ENCODE results near the gene ZBTB12. TPM values are rescaled to one million over a fixed set of nuclear protein-coding genes. Genes with fewer than 3 reads are reported as not detected.

The ZBTB12 gene
- total and polyA plus RNA-seq, 10 of the 15 experiments (the other 5 are each of a cell fraction or from before 2014, with no cell fraction given) = 0.81 to 4.5 (median 1.7) TPM; not detected in 4

GRCh38 chr6:31881136-31881859 lies 20.6 kb downstream of the ZBTB12 start:
- RAD21 ChIA-PET (ENCODE audit: unreplicated experiment) = no interaction called here
- H3K4me3 ChIP-seq = no peak overlapping the region
- CTCF ChIA-PET = no interaction called here
- H3K9ac ChIP-seq (ENCODE audit: control insufficient read depth, insufficient read depth, low read length) = no peak overlapping the region
- H3K36me3 ChIP-seq (ENCODE audit: control insufficient read depth in 2 of 2, insufficient read depth in 2 of 2, low read length in 1 of 2) = peaks cover 0 to 21% of the 10 kb centered on the region in 2 experiments; a peak in 3 of 4 replicates
- TF ChIP-seq NRF1 (conservative IDR thresholded peaks at IDR 0.05; ENCODE audit: low read depth, low read length) (no peak), HSF1 (IDR thresholded peaks at IDR 0.05; ENCODE audit: low read depth, low read length) (no peak), PAX8 (IDR thresholded peaks at IDR 0.05) (no peak), ZBED1 (IDR thresholded peaks at IDR 0.05; ENCODE audit: borderline replicate concordance) (no peak), USF2 (IDR thresholded peaks at IDR 0.05; ENCODE audit: borderline replicate concordance, low read depth, low read length) (no peak), ATF3 (IDR thresholded peaks at IDR 0.05; ENCODE audit: borderline replicate concordance, extremely low read depth, low read depth, low read length) (no peak), GABPA (IDR thresholded peaks at IDR 0.05; ENCODE audit: low read depth) (no peak), EP300 (IDR thresholded peaks at IDR 0.05; ENCODE audit: borderline replicate concordance in 1 of 2, control insufficient read depth in 1 of 2, low read depth in 2 of 2, low read length in 2 of 2) (no peak)
- H3K27ac ChIP-seq (ENCODE audit: control insufficient read depth, insufficient read depth) = no peak overlapping the region
- H3K4me1 ChIP-seq (ENCODE audit: control insufficient read depth, insufficient read depth, low read length) = no peaks in the 10 kb centered on the region
- in situ Hi-C loops (cut with MboI) (no loop called here), intact Hi-C loops (cut with micrococcal nuclease; ENCODE audit: unreplicated experiment) (no loop called here)
- no peaks in the 10 kb centered on the region for H3K9me3 ChIP-seq (replicated peaks; ENCODE audit: control insufficient read depth, insufficient read depth, low read length)
- H3K4me2 ChIP-seq (ENCODE audit: control insufficient read depth, insufficient read depth) = no peak overlapping the region
- no peak for DNase-seq (ENCODE audit: low read depth, low spot score)
- BruUV-seq (replicated peaks) = no TSS peak
- no peaks in the 10 kb centered on the region for H4K20me1 ChIP-seq (ENCODE audit: control insufficient read depth, insufficient read depth)
- no peaks in the 10 kb centered on the region for H3K27me3 ChIP-seq (replicated peaks in 1 of 2; ENCODE audit: control insufficient read depth in 2 of 2, insufficient read depth in 2 of 2, low read length in 1 of 2)
- POLR2A ChIA-PET = interaction anchor here (0.6 to 0.7 kb wide), 3 partner anchors 94 to 1049 kb away, joined by 3 to 7 read pairs (median 3); no protein-coding TSS in a partner anchor
- 90% methylated on average over 9 of the region's 9 CpGs for WGBS (ENCODE audit: insufficient coverage, insufficient replicate concordance, low lambda C conversion rate, missing lambda C conversion rate)
- SMC1A ChIA-PET (ENCODE audit: uncharacterized antibody, unreplicated experiment) = no interaction called here
- no peak overlapping the region for H2AFZ ChIP-seq (ENCODE audit: control insufficient read depth, low read depth, low read length)
- no peak for FAIRE-seq
- H3K79me2 ChIP-seq (ENCODE audit: control insufficient read depth, insufficient read depth, low read length) = no peaks in the 10 kb centered on the region
- ATAC-seq = no peak

All from GM12878 (cell line).